BJ (cell line): ENCODE measurements around the gene CDK12. TPM values are rescaled to one million over a fixed set of nuclear protein-coding genes. Genes with fewer than 3 reads are reported as not detected.

ENCODE experiments used
- CTCF ChIA-PET: fragments of 350-600 bp; formaldehyde crosslinking; extraction: SDS; loops from one replicate; lab custom pipeline; 2021; ENCODE audit warnings: antibody characterized with exemption, inconsistent platforms; lab: Yijun Ruan, JAX
- POLR2A ChIA-PET: fragments of 300-600 bp; sonication (Branson Sonifier 250); formaldehyde crosslinking; extraction: SDS; loops from one replicate; lab custom pipeline; 2021; ENCODE audit warnings: antibody characterized with exemption; lab: Charles Lee
- DNase-seq: peaks from one replicate; pipeline ENCODE4 v3.0.0-alpha.2; 2011; ENCODE audit warnings: low read depth
- H3K27me3 ChIP-seq: 2 replicates; pipeline ENCODE4 v1.6.0; 2011; ENCODE audit warnings: low read length; ENCODE audit not compliant: control insufficient read depth, insufficient read depth
- H3K36me3 ChIP-seq: 2 replicates; pipeline ENCODE4 v1.5.1; 2011; ENCODE audit warnings: low read length; ENCODE audit not compliant: control insufficient read depth, insufficient read depth
- H3K4me3 ChIP-seq: 2 replicates; pipeline ENCODE4 v1.5.1; 2011; ENCODE audit warnings: low read depth, mild to moderate bottlenecking, control low read depth, low read length
- CTCF ChIP-seq: IDR thresholded peaks from 2 replicates; pipeline ENCODE4 v1.5.1; 2011; ENCODE audit warnings: low read depth, mild to moderate bottlenecking, control low read depth, inconsistent platforms, low read length, moderate library complexity; ENCODE audit not compliant: insufficient read depth
- polyA plus RNA-seq: library from polyadenylated mRNA; depleted of rRNA; stranded (reverse); fragments of >200 nt; gene quantifications from 2 replicates; pipeline ENCODE4 v1.2.3, GENCODE V29; 2011

The CDK12 gene
- polyA plus RNA-seq, 1 experiment, result 16.6 TPM

GRCh38 chr17:39547713-39548478 is 86.6 kb downstream of the CDK12 start:
- Histone ChIP-seq H3K27me3 (no peaks in the 10 kb centered on the region), H3K36me3 (peaks cover 12% of the 10 kb centered on the region), H3K4me3 (no peak overlapping the region)
- ChIA-PET POLR2A (no interaction called here), CTCF (interaction anchor here (0.6 to 13.0 kb wide), 29 partner anchors 8 to 1900 kb away, joined by 3 to 193 read pairs (median 4); no protein-coding TSS in a partner anchor)
- no peak for DNase-seq
- peak; percentile 88 for TF ChIP-seq CTCF

DNA sequence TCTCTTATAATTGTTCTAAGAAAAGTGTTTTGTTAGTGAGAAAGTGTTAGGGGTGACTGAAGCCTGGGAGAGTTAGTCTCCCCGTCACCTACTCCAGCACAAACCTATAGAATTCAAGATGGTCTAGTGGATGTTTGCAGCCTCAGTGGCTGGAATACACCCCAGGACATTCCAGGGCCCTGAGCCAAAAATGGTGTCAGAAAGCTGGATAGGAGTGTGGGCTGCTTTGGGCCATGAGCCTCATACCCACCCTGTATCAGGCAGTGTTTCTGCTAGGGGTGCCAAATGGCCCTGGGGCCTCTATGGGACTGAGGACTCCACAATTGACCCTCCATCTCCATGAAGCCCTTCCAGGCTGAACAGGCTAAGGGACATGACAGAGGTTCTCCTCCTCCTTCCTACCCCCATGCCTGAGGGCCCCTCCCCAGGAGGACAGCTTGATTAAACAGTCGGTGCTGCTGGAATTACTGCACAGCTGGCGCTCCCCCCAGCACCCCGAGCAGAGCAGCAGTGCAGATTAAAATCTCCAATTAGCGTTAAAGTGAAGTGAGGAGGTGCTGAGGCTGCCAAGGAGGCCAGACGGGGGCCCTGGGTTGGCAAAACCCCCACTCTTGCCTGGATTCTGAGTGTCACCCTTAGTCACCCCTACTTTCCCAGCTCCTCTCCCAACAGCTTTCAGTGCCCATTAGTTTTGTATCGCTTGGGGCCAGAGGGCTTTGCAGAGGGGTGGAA is 87.4 kb downstream of the CDK12 start:
- Histone ChIP-seq H3K4me3 (no peak overlapping the region), H3K27me3 (no peaks in the 10 kb centered on the region), H3K36me3 (peaks cover 15% of the 10 kb centered on the region)
- no peak for TF ChIP-seq CTCF
- CTCF ChIA-PET, result interaction anchor here (0.8 to 13.0 kb wide), 19 partner anchors 7 to 558 kb away, joined by 3 to 193 read pairs (median 6); no protein-coding TSS in a partner anchor
- DNase-seq, result no peak
- POLR2A ChIA-PET, result no interaction called here

GRCh38 chr17:39549747-39550573 is 88.7 kb downstream of the CDK12 start:
- Histone ChIP-seq H3K27me3 (no peaks in the 10 kb centered on the region), H3K36me3 (peaks cover 17% of the 10 kb centered on the region), H3K4me3 (no peak overlapping the region)
- no peak for TF ChIP-seq CTCF
- POLR2A ChIA-PET, result no interaction called here
- CTCF ChIA-PET, result interaction anchor here (0.6 to 13.0 kb wide), 6 partner anchors 10 to 173 kb away, joined by 3 to 193 read pairs (median 4); no protein-coding TSS in a partner anchor
- no peak for DNase-seq

DNA sequence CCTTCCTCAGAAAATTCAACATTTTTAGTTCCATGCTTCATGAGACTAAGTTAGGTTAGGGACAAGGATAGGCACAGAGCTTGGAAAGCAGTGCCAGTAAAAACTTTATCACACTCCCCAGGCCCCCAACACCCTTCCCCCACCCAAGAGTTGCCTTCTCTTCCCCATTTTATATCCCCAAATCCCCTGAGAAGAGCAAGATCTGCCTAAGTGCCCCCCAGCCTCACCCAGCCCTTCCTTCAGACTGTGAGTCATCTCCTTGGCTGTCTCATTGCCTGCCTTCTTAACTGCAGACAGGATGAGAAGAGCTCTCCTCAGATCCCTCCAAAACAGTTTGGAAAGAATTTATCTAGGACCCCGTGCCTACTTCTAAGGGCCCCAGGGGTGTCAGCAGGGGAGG is 90.6 kb downstream of the CDK12 start:
- no peak for DNase-seq
- no peak for TF ChIP-seq CTCF
- no peak overlapping the region for H3K4me3 ChIP-seq
- peaks cover 21% of the 10 kb centered on the region for H3K36me3 ChIP-seq
- ChIA-PET POLR2A (no interaction called here), CTCF (interaction anchor here (0.9 to 13.0 kb wide), 3 partner anchors 15 to 70 kb away, joined by 3 to 193 read pairs (median 4); no protein-coding TSS in a partner anchor)
- H3K27me3 ChIP-seq, result no peaks in the 10 kb centered on the region
